HepG2 (cell line): ENCODE results near the gene TMEM14C. TPM values are rescaled to one million over a fixed set of nuclear protein-coding genes. Genes with fewer than 3 reads are reported as not detected.

ENCODE experiments used
- FOSL2 ChIP-seq: sonication (generic); formaldehyde crosslinking; IDR thresholded peaks from 2 replicates; pipeline ENCODE4 v1.4.0; 2020; ENCODE audit warnings: missing genetic modification reagents
- GATAD2A ChIP-seq: IDR thresholded peaks from 2 replicates; pipeline ENCODE4 v1.6.1; 2016
- HDAC6 ChIP-seq: fragments of 200-600 bp; sonication (generic); IDR thresholded peaks from 2 replicates; pipeline ENCODE4 v1.7.0; 2017; ENCODE audit warnings: mild to moderate bottlenecking, antibody characterized with exemption, low read length, low read depth
- HNRNPH1 ChIP-seq: fragments of 200-400 bp; formaldehyde crosslinking; optimal IDR thresholded peaks from 2 replicates; pipeline ENCODE3; 2017; ENCODE audit warnings: mild to moderate bottlenecking, low read depth, low read length
- JDP2 ChIP-seq: sonication (generic); formaldehyde crosslinking; IDR thresholded peaks from 2 replicates; pipeline ENCODE4 v1.8.1; 2022; ENCODE audit warnings: missing genetic modification reagents, borderline replicate concordance
- KAT7 ChIP-seq: IDR thresholded peaks from 2 replicates; pipeline ENCODE4 v1.6.1; 2018; ENCODE audit warnings: borderline replicate concordance, missing compliant biosample characterization
- NCOA2 ChIP-seq: sonication (generic); formaldehyde crosslinking; IDR thresholded peaks from 2 replicates; pipeline ENCODE4 v1.8.0; 2022; ENCODE audit warnings: inconsistent platforms
- PHF21A ChIP-seq: sonication (generic); formaldehyde crosslinking; IDR thresholded peaks from 2 replicates; pipeline ENCODE4 v1.5.0; 2020; ENCODE audit warnings: mild to moderate bottlenecking, missing genetic modification reagents
- POGZ ChIP-seq: sonication (generic); formaldehyde crosslinking; IDR thresholded peaks from 2 replicates; pipeline ENCODE4 v1.4.0; 2020; ENCODE audit warnings: mild to moderate bottlenecking, missing genetic modification reagents
- PRPF4 ChIP-seq: fragments of 200-400 bp; formaldehyde crosslinking; IDR thresholded peaks from 2 replicates; pipeline ENCODE4 v1.6.1; 2016; ENCODE audit warnings: low read length, low read depth; ENCODE audit not compliant: poor library complexity, severe bottlenecking
- SIN3A ChIP-seq: IDR thresholded peaks from 2 replicates; pipeline ENCODE4 v1.6.1; 2011; ENCODE audit warnings: low read depth, mild to moderate bottlenecking, control low read depth, low read length, borderline replicate concordance
- TBL1XR1 ChIP-seq: fragments of 150-350 bp; IDR thresholded peaks from 2 replicates; pipeline ENCODE4 v1.6.1; 2014; ENCODE audit warnings: borderline replicate concordance, low read length; ENCODE audit not compliant: partially characterized antibody
- TMF1 ChIP-seq: sonication (generic); formaldehyde crosslinking; IDR thresholded peaks from 2 replicates; pipeline ENCODE4 v1.8.1; 2022; ENCODE audit warnings: low read depth, missing genetic modification reagents
- ZBTB3 ChIP-seq: sonication (generic); formaldehyde crosslinking; IDR thresholded peaks from 2 replicates; pipeline ENCODE4 v1.4.0; 2020; ENCODE audit warnings: low read depth, mild to moderate bottlenecking, moderate library complexity, missing genetic modification reagents, borderline replicate concordance
- ZEB1 ChIP-seq: IDR thresholded peaks from 2 replicates; pipeline ENCODE4 v1.6.1; 2012; ENCODE audit warnings: mild to moderate bottlenecking, low read depth, inconsistent platforms; ENCODE audit not compliant: insufficient replicate concordance
- ZFP90 ChIP-seq: sonication (generic); formaldehyde crosslinking; IDR thresholded peaks from 2 replicates; pipeline ENCODE4 v1.8.0; 2022; ENCODE audit warnings: missing genetic modification reagents, mild to moderate bottlenecking, inconsistent platforms, borderline replicate concordance
- ZNF713 ChIP-seq: sonication (generic); formaldehyde crosslinking; IDR thresholded peaks from 2 replicates; pipeline ENCODE4 v1.4.0; 2020; ENCODE audit warnings: mild to moderate bottlenecking, missing genetic modification reagents
- polyA plus RNA-seq, 8 experiments: library from polyadenylated mRNA; depleted of rRNA in 3 of 8; stranded (reverse) in 7 of 8; unstranded in 1 of 8; fragments of >200 nt; fragmentation: Illumina TruSeq in 4 of 8; extraction: Trizol in 4 of 8; gene quantifications; 2 replicates each; pipeline versions ENCODE4 v1.2.1 to v1.2.3, GENCODE V29; 2011 to 2016; ENCODE audit warnings: low read depth in 4 of 8, missing spikeins in 1 of 8, mixed read lengths in 1 of 8; ENCODE audit not compliant: insufficient read depth in 1 of 8
- total RNA-seq, 5 experiments: library from RNA; depleted of rRNA; stranded (reverse); fragments of >200 nt; fragmentation: Illumina TruSeq; extraction: Trizol; gene quantifications; 2 replicates each; pipeline ENCODE4 v1.2.3, GENCODE V29; 2016; ENCODE audit warnings: low read depth in 1 of 5
- TF ChIP-seq, protein P1 (sequence below): sonication (generic); formaldehyde crosslinking; IDR thresholded peaks from 2 replicates; pipeline ENCODE4 v1.4.0; 2020; ENCODE audit warnings: low read depth, missing genetic modification reagents
- TF ChIP-seq, protein P2 (sequence below): IDR thresholded peaks from 2 replicates; pipeline ENCODE4 v1.6.1; 2012; ENCODE audit warnings: low read depth, low read length, improper control_type of control experiment
- TF ChIP-seq, protein P3 (sequence below): IDR thresholded peaks from 2 replicates; pipeline ENCODE4 v1.6.1; 2016; ENCODE audit warnings: mild to moderate bottlenecking, missing biosample characterization, missing genetic modification reagents
- TF ChIP-seq, protein P4 (sequence below): IDR thresholded peaks from 2 replicates; pipeline ENCODE4 v1.6.1; 2016; ENCODE audit warnings: low read depth, control low read depth
- TF ChIP-seq, protein P5 (sequence below): IDR thresholded peaks from 2 replicates; pipeline ENCODE4 v1.6.1; 2016; ENCODE audit warnings: missing genetic modification reagents, missing compliant biosample characterization

The TMEM14C gene
- total and polyA plus RNA-seq, 2 of the 13 experiments (the other 11 are each of a cell fraction or from before 2014, with no cell fraction given): 184 TPM

DNA sequence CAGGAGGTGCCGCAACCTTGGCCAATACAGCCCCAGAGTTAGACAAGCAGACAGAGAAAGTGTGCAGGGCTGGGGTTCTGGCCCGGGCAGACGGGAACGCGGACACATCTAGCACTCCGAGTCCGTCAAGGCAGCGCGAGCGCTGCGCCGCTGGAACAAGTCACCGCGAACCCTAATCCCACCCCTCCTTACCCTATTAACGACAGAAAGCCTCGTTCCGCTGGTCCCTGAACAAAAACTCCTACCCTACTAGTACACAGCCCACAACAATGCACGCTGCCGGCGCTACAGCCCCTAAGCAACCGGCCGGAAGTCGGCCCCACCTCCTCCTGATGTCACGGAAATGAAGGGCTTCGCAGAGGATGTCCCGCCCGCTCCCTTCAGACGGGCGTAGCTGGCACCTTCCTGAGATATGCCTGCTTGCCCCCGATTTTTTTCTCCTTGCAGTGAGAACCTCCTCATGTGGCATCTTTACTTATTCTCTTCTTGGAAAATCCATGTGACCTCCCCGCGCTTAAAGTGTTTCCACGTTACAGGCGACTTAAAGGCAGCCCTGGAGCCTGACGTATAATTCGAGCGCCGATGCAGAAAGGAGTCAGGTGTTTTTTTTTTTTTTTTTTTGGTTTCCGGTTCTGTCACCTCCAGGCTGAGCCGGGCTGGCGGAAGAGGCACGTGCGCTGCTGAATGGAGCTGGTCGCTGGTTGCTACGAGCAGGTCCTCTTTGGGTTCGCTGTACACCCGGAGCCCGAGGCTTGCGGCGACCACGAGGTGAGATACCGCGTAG lies 28.4 kb upstream of the TMEM14C start, which contains the start of the genes C6orf52 and PAK1IP1 (continued):
- TF ChIP-seq, protein P1, sequence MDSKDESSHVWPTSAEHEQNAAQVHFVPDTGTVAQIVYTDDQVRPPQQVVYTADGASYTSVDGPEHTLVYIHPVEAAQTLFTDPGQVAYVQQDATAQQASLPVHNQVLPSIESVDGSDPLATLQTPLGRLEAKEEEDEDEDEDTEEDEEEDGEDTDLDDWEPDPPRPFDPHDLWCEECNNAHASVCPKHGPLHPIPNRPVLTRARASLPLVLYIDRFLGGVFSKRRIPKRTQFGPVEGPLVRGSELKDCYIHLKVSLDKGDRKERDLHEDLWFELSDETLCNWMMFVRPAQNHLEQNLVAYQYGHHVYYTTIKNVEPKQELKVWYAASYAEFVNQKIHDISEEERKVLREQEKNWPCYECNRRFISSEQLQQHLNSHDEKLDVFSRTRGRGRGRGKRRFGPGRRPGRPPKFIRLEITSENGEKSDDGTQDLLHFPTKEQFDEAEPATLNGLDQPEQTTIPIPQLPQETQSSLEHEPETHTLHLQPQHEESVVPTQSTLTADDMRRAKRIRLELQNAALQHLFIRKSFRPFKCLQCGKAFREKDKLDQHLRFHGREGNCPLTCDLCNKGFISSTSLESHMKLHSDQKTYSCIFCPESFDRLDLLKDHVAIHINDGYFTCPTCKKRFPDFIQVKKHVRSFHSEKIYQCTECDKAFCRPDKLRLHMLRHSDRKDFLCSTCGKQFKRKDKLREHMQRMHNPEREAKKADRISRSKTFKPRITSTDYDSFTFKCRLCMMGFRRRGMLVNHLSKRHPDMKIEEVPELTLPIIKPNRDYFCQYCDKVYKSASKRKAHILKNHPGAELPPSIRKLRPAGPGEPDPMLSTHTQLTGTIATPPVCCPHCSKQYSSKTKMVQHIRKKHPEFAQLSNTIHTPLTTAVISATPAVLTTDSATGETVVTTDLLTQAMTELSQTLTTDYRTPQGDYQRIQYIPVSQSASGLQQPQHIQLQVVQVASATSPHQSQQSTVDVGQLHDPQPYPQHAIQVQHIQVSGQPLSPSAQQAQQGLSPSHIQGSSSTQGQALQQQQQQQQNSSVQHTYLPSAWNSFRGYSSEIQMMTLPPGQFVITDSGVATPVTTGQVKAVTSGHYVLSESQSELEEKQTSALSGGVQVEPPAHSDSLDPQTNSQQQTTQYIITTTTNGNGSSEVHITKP (CRISPR knock-in tag): peak; percentile 39; the same call in 1 of the 2 replicates
- no peak for TF ChIP-seq PRPF4
- TF ChIP-seq JDP2: no peak
- TF ChIP-seq, protein P2, sequence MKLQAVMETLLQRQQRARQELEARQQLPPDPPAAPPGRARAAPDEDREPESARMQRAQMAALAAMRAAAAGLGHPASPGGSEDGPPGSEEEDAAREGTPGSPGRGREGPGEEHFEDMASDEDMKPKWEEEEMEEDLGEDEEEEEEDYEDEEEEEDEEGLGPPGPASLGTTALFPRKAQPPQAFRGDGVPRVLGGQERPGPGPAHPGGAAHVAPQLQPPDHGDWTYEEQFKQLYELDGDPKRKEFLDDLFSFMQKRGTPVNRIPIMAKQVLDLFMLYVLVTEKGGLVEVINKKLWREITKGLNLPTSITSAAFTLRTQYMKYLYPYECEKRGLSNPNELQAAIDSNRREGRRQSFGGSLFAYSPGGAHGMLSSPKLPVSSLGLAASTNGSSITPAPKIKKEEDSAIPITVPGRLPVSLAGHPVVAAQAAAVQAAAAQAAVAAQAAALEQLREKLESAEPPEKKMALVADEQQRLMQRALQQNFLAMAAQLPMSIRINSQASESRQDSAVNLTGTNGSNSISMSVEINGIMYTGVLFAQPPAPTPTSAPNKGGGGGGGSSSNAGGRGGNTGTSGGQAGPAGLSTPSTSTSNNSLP: peak; percentile 50
- TF ChIP-seq ZEB1: peak; percentile 83
- peak; percentile 92 for TF ChIP-seq PHF21A
- TF ChIP-seq POGZ (CRISPR knock-in tag): peak; percentile 97
- TF ChIP-seq, protein P3, sequence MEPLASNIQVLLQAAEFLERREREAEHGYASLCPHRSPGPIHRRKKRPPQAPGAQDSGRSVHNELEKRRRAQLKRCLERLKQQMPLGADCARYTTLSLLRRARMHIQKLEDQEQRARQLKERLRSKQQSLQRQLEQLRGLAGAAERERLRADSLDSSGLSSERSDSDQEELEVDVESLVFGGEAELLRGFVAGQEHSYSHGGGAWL (CRISPR knock-in tag): peak; percentile 93; the same call in 1 of the 2 replicates
- peak; percentile 50; the same call in 1 of the 2 replicates for TF ChIP-seq ZNF713 (CRISPR knock-in tag)
- TF ChIP-seq FOSL2 (CRISPR knock-in tag): peak; percentile 48
- 0 out of 2 replicates have a peak, but pooled peaks have one; percentile 19 for TF ChIP-seq KAT7 (CRISPR knock-in tag)
- TF ChIP-seq SIN3A: peak; percentile 97; the same call in 1 of the 2 replicates
- peak; percentile 55 for TF ChIP-seq NCOA2
- TF ChIP-seq HNRNPH1: no peak
- peak; percentile 55 for TF ChIP-seq TBL1XR1
- TF ChIP-seq, protein P4, sequence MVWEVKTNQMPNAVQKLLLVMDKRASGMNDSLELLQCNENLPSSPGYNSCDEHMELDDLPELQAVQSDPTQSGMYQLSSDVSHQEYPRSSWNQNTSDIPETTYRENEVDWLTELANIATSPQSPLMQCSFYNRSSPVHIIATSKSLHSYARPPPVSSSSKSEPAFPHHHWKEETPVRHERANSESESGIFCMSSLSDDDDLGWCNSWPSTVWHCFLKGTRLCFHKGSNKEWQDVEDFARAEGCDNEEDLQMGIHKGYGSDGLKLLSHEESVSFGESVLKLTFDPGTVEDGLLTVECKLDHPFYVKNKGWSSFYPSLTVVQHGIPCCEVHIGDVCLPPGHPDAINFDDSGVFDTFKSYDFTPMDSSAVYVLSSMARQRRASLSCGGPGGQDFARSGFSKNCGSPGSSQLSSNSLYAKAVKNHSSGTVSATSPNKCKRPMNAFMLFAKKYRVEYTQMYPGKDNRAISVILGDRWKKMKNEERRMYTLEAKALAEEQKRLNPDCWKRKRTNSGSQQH (CRISPR knock-in tag): peak; percentile 98
- TF ChIP-seq, protein P5, sequence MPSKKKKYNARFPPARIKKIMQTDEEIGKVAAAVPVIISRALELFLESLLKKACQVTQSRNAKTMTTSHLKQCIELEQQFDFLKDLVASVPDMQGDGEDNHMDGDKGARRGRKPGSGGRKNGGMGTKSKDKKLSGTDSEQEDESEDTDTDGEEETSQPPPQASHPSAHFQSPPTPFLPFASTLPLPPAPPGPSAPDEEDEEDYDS (CRISPR knock-in tag): peak; percentile 86
- TF ChIP-seq ZFP90 (CRISPR knock-in tag): peak; percentile 83; the same call in 1 of the 2 replicates
- TF ChIP-seq TMF1 (CRISPR knock-in tag): no peak
- TF ChIP-seq GATAD2A (CRISPR knock-in tag): peak; percentile 59
- peak; percentile 95 for TF ChIP-seq ZBTB3 (CRISPR knock-in tag)
- peak; percentile 91; the same call in 1 of the 2 replicates for TF ChIP-seq HDAC6
